Panc1 (cell line): ENCODE measurements around the gene BTBD19. TPM values are rescaled to one million over a fixed set of nuclear protein-coding genes. Genes with fewer than 3 reads are reported as not detected.

Experiments
- ATAC-seq: fragments of 200-7000 bp; cut with Tn5 transposase; 2 replicates; pipeline ENCODE4 v1.9.1; 2020; ENCODE audit warnings: mild to moderate bottlenecking, moderate library complexity
- BruUV-seq: library from RNA; stranded (reverse); fragments of 400-500 nt; replicated peaks from 2 replicates; lab custom pipeline; 2021; lab: Mats Ljungman, UMichigan
- CTCF ChIA-PET: fragments of 300-600 bp; sonication (Branson Sonifier 250); formaldehyde crosslinking; loops from one replicate; lab custom pipeline; 2022; ENCODE audit warnings: antibody characterized with exemption; lab: Charles Lee
- POLR2A ChIA-PET: fragments of 300-600 bp; sonication (Branson Sonifier 250); formaldehyde crosslinking; loops from one replicate; lab custom pipeline; 2022; ENCODE audit warnings: antibody characterized with exemption; lab: Charles Lee
- DNase-seq: peaks from one replicate; pipeline ENCODE4 v3.0.0-alpha.2; 2010; ENCODE audit warnings: low read depth, low spot score
- H3K27ac ChIP-seq: 2 replicates; pipeline ENCODE4 v1.5.1; 2011; ENCODE audit warnings: mild to moderate bottlenecking, low read length, inconsistent platforms
- H3K27me3 ChIP-seq: fragments of 200-500 bp; sonication (Bioruptor generic); 2 replicates; pipeline ENCODE4 v1.6.0; 2014; ENCODE audit warnings: low read length, inconsistent platforms; ENCODE audit not compliant: control insufficient read depth, insufficient read depth
- H3K36me3 ChIP-seq: fragments of 200-500 bp; sonication (Bioruptor generic); 2 replicates; pipeline ENCODE4 v1.5.1; 2014; ENCODE audit warnings: inconsistent platforms, mild to moderate bottlenecking, low read length, moderate library complexity; ENCODE audit not compliant: control insufficient read depth, insufficient read depth
- H3K4me1 ChIP-seq: 2 replicates; pipeline ENCODE4 v1.5.1; 2011; ENCODE audit warnings: inconsistent platforms, mild to moderate bottlenecking, low read length, moderate library complexity; ENCODE audit not compliant: control insufficient read depth, insufficient read depth
- H3K4me3 ChIP-seq, 2 experiments: 2 replicates each; pipeline ENCODE4 v1.5.1; 2011 to 2012; ENCODE audit warnings: low read depth in 2 of 2, low read length in 2 of 2, mild to moderate bottlenecking in 2 of 2, inconsistent platforms in 1 of 2, moderate library complexity in 1 of 2
- H3K9me3 ChIP-seq: fragments of 200-500 bp; sonication (Bioruptor generic); 2 replicates; pipeline ENCODE4 v1.5.1; 2014; ENCODE audit warnings: low read depth, mild to moderate bottlenecking, inconsistent platforms, low read length, moderate library complexity; ENCODE audit not compliant: control insufficient read depth, insufficient read depth
- CTCF ChIP-seq: fragments of 450-650 bp; IDR thresholded peaks from 2 replicates; pipeline ENCODE4 v1.5.1; 2017; ENCODE audit warnings: mild to moderate bottlenecking
- POLR2AphosphoS5 ChIP-seq: IDR thresholded peaks from 2 replicates; pipeline ENCODE4 v1.6.1; 2012; ENCODE audit warnings: mild to moderate bottlenecking, low read depth, low read length, moderate library complexity
- REST ChIP-seq, 2 experiments: IDR thresholded peaks; 2 replicates each; pipeline ENCODE4 v1.6.1; 2011 to 2012; ENCODE audit warnings: low read depth in 2 of 2, control low read depth in 1 of 2, low read length in 1 of 2, mild to moderate bottlenecking in 1 of 2, moderate library complexity in 1 of 2; ENCODE audit not compliant: insufficient read depth in 1 of 2
- SIN3A ChIP-seq: IDR thresholded peaks from 2 replicates; pipeline ENCODE4 v1.6.1; 2012; ENCODE audit warnings: low read depth, mild to moderate bottlenecking, low read length, moderate library complexity, borderline replicate concordance; ENCODE audit not compliant: insufficient read depth
- TCF7L2 ChIP-seq: IDR thresholded peaks from 2 replicates; pipeline ENCODE4 v1.6.1; 2011; ENCODE audit warnings: mild to moderate bottlenecking, low read depth, low read length, inconsistent platforms
- in situ Hi-C: cut with HindIII; loops from 2 replicates; pipeline ENCODE4 v1.10.0; 2016; ENCODE audit warnings: low sequenced_read_pairs, low pct_unique_long_range_greater_than_20kb
- intact Hi-C: fragments of 100-400 bp; cut with micrococcal nuclease; formaldehyde crosslinking; loops from one replicate; pipeline ENCODE4 v1.10.0; 2022; ENCODE audit not compliant: unreplicated experiment
- total RNA-seq: library from RNA; stranded (reverse); gene quantifications from one replicate; pipeline ENCODE4 v1.2.1, GENCODE V29; 2021; ENCODE audit not compliant: unreplicated experiment

BTBD19 gene
- total RNA-seq, 1 experiment from 2014 or later = 2.6 TPM

GRCh38 chr1:44820328-44821239 lies 12.3 kb downstream of the BTBD19 start:
- Histone ChIP-seq H3K9me3 (no peaks in the 10 kb centered on the region), H3K36me3 (no peaks in the 10 kb centered on the region), H3K4me3 (peak overlapping the region; percentile 50 to 76), H3K4me1 (peaks cover 4% of the 10 kb centered on the region; the same call in 1 of the 2 replicates), H3K27me3 (no peaks in the 10 kb centered on the region), H3K27ac (peak overlapping the region; percentile 99)
- no peak for DNase-seq
- no peak for TF ChIP-seq REST (IDR thresholded peaks at IDR 0.05; ENCODE audit: insufficient read depth in 1 of 2, low read depth in 2 of 2, low read length in 1 of 2)
- no peak for TF ChIP-seq SIN3A
- TF ChIP-seq POLR2AphosphoS5 = no peak
- no peak for TF ChIP-seq CTCF
- no peak for TF ChIP-seq TCF7L2
- POLR2A ChIA-PET = interaction anchor here (0.6 to 1.6 kb wide), 4 partner anchors 38 to 170 kb away, joined by 3 to 5 read pairs (median 4); no protein-coding TSS in a partner anchor
- intact Hi-C loops (no loop called here), in situ Hi-C loops (no loop called here)
- CTCF ChIA-PET = no interaction called here
- ATAC-seq = no peak; the same call in 1 of the 2 replicates
- no TSS peak for BruUV-seq

- ATAC-seq (no peak), DNase-seq (no peak)
- no peaks in the 10 kb centered on the region for H3K27me3 ChIP-seq
- no peaks in the 10 kb centered on the region for H3K36me3 ChIP-seq
- TF ChIP-seq REST (IDR thresholded peaks at IDR 0.05; ENCODE audit: insufficient read depth in 1 of 2, low read depth in 2 of 2, low read length in 1 of 2) (no peak), TCF7L2 (no peak), POLR2AphosphoS5 (no peak), CTCF (no peak), SIN3A (no peak)
- in situ Hi-C loops (no loop called here), intact Hi-C loops (no loop called here)
- CTCF ChIA-PET = interaction anchor here (0.6 kb wide), 1 partner anchor 1535 kb away, joined by 4 read pairs; no protein-coding TSS in a partner anchor
- no peaks in the 10 kb centered on the region for H3K9me3 ChIP-seq
- POLR2A ChIA-PET = interaction anchor here (0.6 kb wide), 3 partner anchors 38 to 97 kb away, joined by 4 to 17 read pairs (median 5); no protein-coding TSS in a partner anchor
- no peak overlapping the region; the same call in 1 of the 2 replicates for H3K27ac ChIP-seq
- H3K4me1 ChIP-seq = peaks cover 4% of the 10 kb centered on the region; the same call in 1 of the 2 replicates
- BruUV-seq = no TSS peak
- H3K4me3 ChIP-seq = no peak overlapping the region
Measured at GRCh38 chr1:44821240-44821715, 13.0 kb downstream of the BTBD19 start.
